ENCODE results near the gene CXCR2. TPM values are rescaled to one million over a fixed set of nuclear protein-coding genes. Genes with fewer than 3 reads are reported as not detected.

Gene CXCR2
- total RNA-seq, 1 experiment from 2014 or later = not detected

GRCh38 chr2:218155953-218156479 is 30.2 kb downstream of the CXCR2 start:
- no peak overlapping the region for H3K27ac ChIP-seq
- no peaks in the 10 kb centered on the region for H3F3A ChIP-seq (ENCODE audit: insufficient read depth, low read depth)
- no peak for DNase-seq
- TF ChIP-seq EZH2 (IDR thresholded peaks at IDR 0.05; ENCODE audit: low read depth) (no peak), CTCF (conservative IDR thresholded peaks at IDR 0.05) (no peak)
- H3K4me1 ChIP-seq (replicated peaks; ENCODE audit: insufficient read depth) = peaks cover 13% of the 10 kb centered on the region
- no peaks in the 10 kb centered on the region for H3K79me2 ChIP-seq (ENCODE audit: low read depth)
- H3K9me2 ChIP-seq (ENCODE audit: insufficient read depth) = no peaks in the 10 kb centered on the region
- BruUV-seq (replicated peaks) = no TSS peak
- no peak overlapping the region for H3K4me2 ChIP-seq
- no peaks in the 10 kb centered on the region for H3K9me3 ChIP-seq (ENCODE audit: insufficient read depth, low read depth)
- no peaks in the 10 kb centered on the region for H4K20me1 ChIP-seq (ENCODE audit: insufficient read depth)
- no peaks in the 10 kb centered on the region for H3K36me3 ChIP-seq (ENCODE audit: low read depth)
- H2AFZ ChIP-seq = no peak overlapping the region
- 0 out of 2 replicates have a peak, but pooled peaks cover 5% of the 10 kb centered on the region for H3K27me3 ChIP-seq (ENCODE audit: insufficient read depth, low read depth)
- ChIA-PET POLR2A (ENCODE audit: unreplicated experiment) (no interaction called here), CTCF (no interaction called here)
- no peak overlapping the region for H3K4me3 ChIP-seq
- intact Hi-C loops (cut with micrococcal nuclease; ENCODE audit: unreplicated experiment) = no loop called here

GRCh38 chr2:218161644-218162043 is 35.8 kb downstream of the CXCR2 start:
- peaks cover 3% of the 10 kb centered on the region; the same call in 1 of the 2 replicates for H3K4me1 ChIP-seq (replicated peaks; ENCODE audit: insufficient read depth)
- H3F3A ChIP-seq (ENCODE audit: insufficient read depth, low read depth) = no peaks in the 10 kb centered on the region
- no peaks in the 10 kb centered on the region for H4K20me1 ChIP-seq (ENCODE audit: insufficient read depth)
- no peak overlapping the region for H3K4me3 ChIP-seq
- H3K9me3 ChIP-seq (ENCODE audit: insufficient read depth, low read depth) = no peaks in the 10 kb centered on the region
- H3K27ac ChIP-seq = no peak overlapping the region
- CTCF ChIA-PET = interaction anchor here (0.6 to 0.7 kb wide), 2 partner anchors 332 to 384 kb away, joined by 3 to 5 read pairs; no protein-coding TSS in a partner anchor
- no peaks in the 10 kb centered on the region for H3K9me2 ChIP-seq (ENCODE audit: insufficient read depth)
- no peaks in the 10 kb centered on the region for H3K79me2 ChIP-seq (ENCODE audit: low read depth)
- no peaks in the 10 kb centered on the region for H3K36me3 ChIP-seq (ENCODE audit: low read depth)
- peaks cover 22% of the 10 kb centered on the region; the same call in 1 of the 2 replicates for H3K27me3 ChIP-seq (ENCODE audit: insufficient read depth, low read depth)
- no peak overlapping the region for H3K4me2 ChIP-seq
- intact Hi-C loops (cut with micrococcal nuclease; ENCODE audit: unreplicated experiment) = no loop called here
- TF ChIP-seq EZH2 (IDR thresholded peaks at IDR 0.05; ENCODE audit: low read depth) = no peak
- no peak for TF ChIP-seq CTCF (conservative IDR thresholded peaks at IDR 0.05)
- POLR2A ChIA-PET (ENCODE audit: unreplicated experiment) = interaction anchor here (0.6 kb wide), 1 partner anchor 156 kb away, joined by 7 read pairs; no protein-coding TSS in a partner anchor
- H2AFZ ChIP-seq = no peak overlapping the region
- DNase-seq = no peak
- no TSS peak for BruUV-seq (replicated peaks)

- ChIA-PET POLR2A (ENCODE audit: unreplicated experiment) (no interaction called here), CTCF (no interaction called here)
- H3K4me2 ChIP-seq = no peak overlapping the region
These were observed 37.0 kb downstream of the CXCR2 start for GRCh38 chr2:218162814-218163213.

More at GRCh38 chr2:218162814-218163213, 37.0 kb downstream of the CXCR2 start:
- Histone ChIP-seq H4K20me1 (ENCODE audit: insufficient read depth) (no peaks in the 10 kb centered on the region), H3K9me3 (ENCODE audit: insufficient read depth, low read depth) (no peaks in the 10 kb centered on the region), H2AFZ (no peak overlapping the region), H3K36me3 (ENCODE audit: low read depth) (no peaks in the 10 kb centered on the region), H3F3A (ENCODE audit: insufficient read depth, low read depth) (no peaks in the 10 kb centered on the region), H3K4me1 (replicated peaks; ENCODE audit: insufficient read depth) (peaks cover 7% of the 10 kb centered on the region; the same call in 1 of the 2 replicates), H3K4me3 (no peak overlapping the region), H3K27me3 (ENCODE audit: insufficient read depth, low read depth) (peaks cover 22% of the 10 kb centered on the region; the same call in 1 of the 2 replicates), H3K27ac (no peak overlapping the region), H3K79me2 (ENCODE audit: low read depth) (no peaks in the 10 kb centered on the region), H3K9me2 (ENCODE audit: insufficient read depth) (no peaks in the 10 kb centered on the region)
- BruUV-seq (replicated peaks) = no TSS peak
- no peak for DNase-seq
- intact Hi-C loops (cut with micrococcal nuclease; ENCODE audit: unreplicated experiment) = no loop called here
- TF ChIP-seq CTCF (conservative IDR thresholded peaks at IDR 0.05) (no peak), EZH2 (IDR thresholded peaks at IDR 0.05; ENCODE audit: low read depth) (no peak)

All from PC-9 (cell line).